ENCODE data around the gene CIPC. TPM values are rescaled to one million over a fixed set of nuclear protein-coding genes. Genes with fewer than 3 reads are reported as not detected.

CIPC gene
- total and polyA plus RNA-seq, 5 donors, result 28.1 to 73.1 (median 64.4) TPM

GRCh38 chr14:77142005-77142800 lies 44.1 kb downstream of the CIPC start:
- H3K27ac ChIP-seq (ENCODE audit: low read length), result no peak overlapping the region
- no peak for DNase-seq
- 7% methylated on average over 9 of the region's 9 CpGs for WGBS
- no peak overlapping the region for H3K4me3 ChIP-seq (ENCODE audit: low read length)
- H3K4me1 ChIP-seq (ENCODE audit: control insufficient read depth, insufficient read depth, low read length), result no peaks in the 10 kb centered on the region
- H3K27me3 ChIP-seq (ENCODE audit: control insufficient read depth, insufficient read depth), result no peaks in the 10 kb centered on the region
- no peaks in the 10 kb centered on the region for H3K9me3 ChIP-seq (ENCODE audit: control insufficient read depth, low read length)
- intact Hi-C loops (cut with DNase I), result no loop called here
- ATAC-seq, result no peak

GRCh38 chr14:77143071-77143470 lies 45.0 kb downstream of the CIPC start:
- no peaks in the 10 kb centered on the region for H3K4me1 ChIP-seq (ENCODE audit: control insufficient read depth, insufficient read depth, low read length)
- H3K27ac ChIP-seq (ENCODE audit: low read length), result no peak overlapping the region
- DNase-seq (no peak), ATAC-seq (no peak)
- intact Hi-C loops (cut with DNase I), result no loop called here
- H3K9me3 ChIP-seq (ENCODE audit: control insufficient read depth, low read length), result no peaks in the 10 kb centered on the region
- no peak overlapping the region for H3K4me3 ChIP-seq (ENCODE audit: low read length)
- H3K27me3 ChIP-seq (ENCODE audit: control insufficient read depth, insufficient read depth), result no peaks in the 10 kb centered on the region
- 12% methylated on average over 4 of the region's 4 CpGs for WGBS

- 66% methylated on average over 4 of the region's 4 CpGs for WGBS
- H3K4me3 ChIP-seq (ENCODE audit: low read length), result no peak overlapping the region
- H3K27ac ChIP-seq (ENCODE audit: low read length), result no peak overlapping the region
- H3K9me3 ChIP-seq (ENCODE audit: control insufficient read depth, low read length), result no peaks in the 10 kb centered on the region
- H3K27me3 ChIP-seq (ENCODE audit: control insufficient read depth, insufficient read depth), result no peaks in the 10 kb centered on the region
- no peak for DNase-seq
- H3K4me1 ChIP-seq (ENCODE audit: control insufficient read depth, insufficient read depth, low read length), result no peaks in the 10 kb centered on the region
- no peak for ATAC-seq
- intact Hi-C loops (cut with DNase I), result no loop called here
These were observed 46.5 kb downstream of the CIPC start for GRCh38 chr14:77144412-77145115.

- Histone ChIP-seq H3K4me1 (ENCODE audit: control insufficient read depth, insufficient read depth, low read length) (no peaks in the 10 kb centered on the region), H3K4me3 (ENCODE audit: low read length) (no peak overlapping the region), H3K27ac (ENCODE audit: low read length) (no peak overlapping the region), H3K9me3 (ENCODE audit: control insufficient read depth, low read length) (no peaks in the 10 kb centered on the region), H3K27me3 (ENCODE audit: control insufficient read depth, insufficient read depth) (no peaks in the 10 kb centered on the region)
- WGBS, result 9% methylated on average over 10 of the region's 10 CpGs
- intact Hi-C loops (cut with DNase I), result no loop called here
- DNase-seq (no peak), ATAC-seq (no peak)
These were observed 48.1 kb downstream of the CIPC start for GRCh38 chr14:77145975-77146740.

- intact Hi-C loops (cut with DNase I), result no loop called here
- Histone ChIP-seq H3K27me3 (ENCODE audit: control insufficient read depth, insufficient read depth) (no peaks in the 10 kb centered on the region), H3K9me3 (ENCODE audit: control insufficient read depth, low read length) (no peaks in the 10 kb centered on the region), H3K4me3 (ENCODE audit: low read length) (no peak overlapping the region), H3K4me1 (ENCODE audit: control insufficient read depth, insufficient read depth, low read length) (no peaks in the 10 kb centered on the region), H3K27ac (ENCODE audit: low read length) (no peak overlapping the region)
- DNase-seq (no peak), ATAC-seq (no peak)
- 63% methylated on average over 8 of the region's 8 CpGs for WGBS
These were observed 50.6 kb downstream of the CIPC start for GRCh38 chr14:77148510-77149231.

GRCh38 chr14:77151245-77151644 lies 53.2 kb downstream of the CIPC start:
- ATAC-seq (no peak), DNase-seq (no peak)
- intact Hi-C loops (cut with DNase I), result loop anchor here in 3 of 4 donors (5.0 to 10.0 kb wide), 2 partner anchors 164 to 166 kb away; no protein-coding TSS in a partner anchor
- Histone ChIP-seq H3K9me3 (ENCODE audit: control insufficient read depth, low read length) (no peaks in the 10 kb centered on the region), H3K4me3 (ENCODE audit: low read length) (no peak overlapping the region), H3K27ac (ENCODE audit: low read length) (no peak overlapping the region), H3K27me3 (ENCODE audit: control insufficient read depth, insufficient read depth) (no peaks in the 10 kb centered on the region), H3K4me1 (ENCODE audit: control insufficient read depth, insufficient read depth, low read length) (peaks cover 2% of the 10 kb centered on the region)
- 4% methylated on average over 5 of the region's 5 CpGs for WGBS

GRCh38 chr14:77151918-77152588 lies 54.0 kb downstream of the CIPC start:
- 18% methylated on average over 2 of the region's 2 CpGs for WGBS
- ATAC-seq (peak in 1 of 2 donors; percentile 21), DNase-seq (no peak)
- no peaks in the 10 kb centered on the region for H3K27me3 ChIP-seq (ENCODE audit: control insufficient read depth, insufficient read depth)
- no peaks in the 10 kb centered on the region for H3K9me3 ChIP-seq (ENCODE audit: control insufficient read depth, low read length)
- no peak overlapping the region for H3K27ac ChIP-seq (ENCODE audit: low read length)
- H3K4me3 ChIP-seq (ENCODE audit: low read length), result no peak overlapping the region
- peaks cover 2% of the 10 kb centered on the region for H3K4me1 ChIP-seq (ENCODE audit: control insufficient read depth, insufficient read depth, low read length)
- intact Hi-C loops (cut with DNase I), result loop anchor here in 3 of 4 donors (5.0 to 10.0 kb wide), 2 partner anchors 163 to 165 kb away; no protein-coding TSS in a partner anchor

- intact Hi-C loops (cut with DNase I), result loop anchor here in 3 of 4 donors (5.0 to 10.0 kb wide), 2 partner anchors 161 to 163 kb away; no protein-coding TSS in a partner anchor
These were observed 55.7 kb downstream of the CIPC start for GRCh38 chr14:77153802-77154201.

GRCh38 chr14:77154421-77154820 lies 56.4 kb downstream of the CIPC start:
- Histone ChIP-seq H3K9me3 (ENCODE audit: control insufficient read depth, low read length) (no peaks in the 10 kb centered on the region), H3K4me3 (ENCODE audit: low read length) (no peak overlapping the region), H3K27me3 (ENCODE audit: control insufficient read depth, insufficient read depth) (no peaks in the 10 kb centered on the region), H3K27ac (ENCODE audit: low read length) (no peak overlapping the region), H3K4me1 (ENCODE audit: control insufficient read depth, insufficient read depth, low read length) (peaks cover 2% of the 10 kb centered on the region)
- DNase-seq, result no peak
- WGBS, result 51% methylated on average over 7 of the region's 7 CpGs
- intact Hi-C loops (cut with DNase I), result loop anchor here in 3 of 4 donors (5.0 to 10.0 kb wide), 2 partner anchors 160 to 163 kb away; no protein-coding TSS in a partner anchor
- no peak for ATAC-seq

More at GRCh38 chr14:77153802-77154201, 55.7 kb downstream of the CIPC start:
- 94% methylated on average over 3 of the region's 3 CpGs for WGBS
- ATAC-seq, result no peak
- Histone ChIP-seq H3K27me3 (ENCODE audit: control insufficient read depth, insufficient read depth) (no peaks in the 10 kb centered on the region), H3K27ac (ENCODE audit: low read length) (no peak overlapping the region), H3K4me3 (ENCODE audit: low read length) (no peak overlapping the region), H3K4me1 (ENCODE audit: control insufficient read depth, insufficient read depth, low read length) (peaks cover 2% of the 10 kb centered on the region), H3K9me3 (ENCODE audit: control insufficient read depth, low read length) (no peaks in the 10 kb centered on the region)
- DNase-seq, result no peak

- WGBS, result 48% methylated on average over 2 of the region's 2 CpGs
- intact Hi-C loops (cut with DNase I), result loop anchor here in 2 of 4 donors (10.0 kb wide), 1 partner anchor 160 kb away; no protein-coding TSS in a partner anchor
- Histone ChIP-seq H3K27ac (ENCODE audit: low read length) (no peak overlapping the region), H3K9me3 (ENCODE audit: control insufficient read depth, low read length) (no peaks in the 10 kb centered on the region), H3K4me1 (ENCODE audit: control insufficient read depth, insufficient read depth, low read length) (peaks cover 2% of the 10 kb centered on the region), H3K27me3 (ENCODE audit: control insufficient read depth, insufficient read depth) (no peaks in the 10 kb centered on the region), H3K4me3 (ENCODE audit: low read length) (no peak overlapping the region)
- no peak for DNase-seq
- ATAC-seq, result no peak
These were observed 57.0 kb downstream of the CIPC start for GRCh38 chr14:77155083-77155482.

Data from right cardiac atrium (tissue), 5 donors.